HEK293 (cell line): ENCODE data around the gene RBM22.

ENCODE experiments used
- CTCF ChIP-seq: fragments of 450-650 bp; formaldehyde crosslinking; IDR thresholded peaks from 2 replicates; pipeline ENCODE4 v1.5.1; 2016; ENCODE audit warnings: missing biosample characterization, missing genetic modification characterization
- PRDM1 ChIP-seq: fragments of 450-650 bp; formaldehyde crosslinking; IDR thresholded peaks from 2 replicates; pipeline ENCODE4; 2016; ENCODE audit warnings: missing biosample characterization, missing genetic modification characterization

DNA sequence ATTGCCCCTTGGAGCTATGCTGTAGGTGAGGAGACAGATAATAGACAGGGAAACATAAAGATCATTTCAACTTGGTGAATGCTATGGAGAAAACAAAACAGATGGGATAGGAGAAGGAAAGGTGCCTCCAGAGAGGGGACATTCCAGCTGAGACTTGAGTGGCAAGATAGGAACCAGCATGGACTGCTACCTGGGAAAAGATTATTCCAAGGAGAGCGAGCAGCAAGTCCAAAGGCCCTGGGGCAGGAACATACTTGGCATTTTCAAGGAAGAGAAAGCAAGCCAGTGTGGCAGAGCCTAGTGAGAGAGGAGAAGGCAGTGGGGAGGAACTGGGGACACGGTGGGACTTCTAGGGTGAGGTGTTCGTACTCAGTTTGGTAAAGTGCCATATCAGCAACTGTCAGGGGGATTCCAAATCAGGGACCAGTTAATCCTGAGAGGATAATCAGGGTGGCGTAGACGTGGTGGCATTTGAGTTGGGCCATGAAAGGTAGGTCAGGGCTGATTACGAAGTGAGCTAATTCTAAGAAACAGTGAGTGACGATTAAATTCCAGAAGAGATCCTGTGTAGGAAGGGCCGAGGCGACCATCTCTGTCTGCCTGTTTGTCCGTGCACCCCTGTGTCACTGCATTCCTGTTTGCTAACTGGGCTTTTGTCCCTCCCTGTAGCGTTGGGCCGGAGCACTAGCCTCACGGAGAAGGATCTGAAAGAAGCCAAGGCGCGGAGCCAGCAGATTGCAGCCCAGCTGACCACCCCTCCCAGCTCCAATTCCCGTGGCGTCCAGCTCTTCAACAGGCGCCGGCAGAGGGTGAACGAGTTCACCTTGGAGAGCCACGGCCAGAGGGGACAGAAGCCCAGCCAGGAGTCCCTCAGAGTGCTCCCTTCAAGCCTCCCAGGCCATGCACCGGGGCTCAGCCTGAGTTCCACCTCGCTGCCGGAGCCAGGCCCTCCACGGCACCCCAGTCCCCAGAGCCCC lies 53.3 kb downstream of the RBM22 start:
- TF ChIP-seq PRDM1 (tag by site-specific recombination), result no peak
- no peak for TF ChIP-seq CTCF (tag by site-specific recombination)
